Bronchial epithelial cell (primary cell): Measurements from ENCODE around the gene LRRC4B. TPM values are rescaled to one million over a fixed set of nuclear protein-coding genes. Genes with fewer than 3 reads are reported as not detected.

Experiments
- DNase-seq: peaks from one replicate; pipeline ENCODE4 v3.0.0-alpha.2; 2010; ENCODE audit warnings: low read depth
- FAIRE-seq: peaks from 2 replicates; lab custom pipeline; 2011; peaks lifted over from hg19 to GRCh38; lab: Jason Lieb, UNC
- H3K27me3 ChIP-seq: 2 replicates; pipeline ENCODE4 v1.5.1; 2011; ENCODE audit warnings: low read length; ENCODE audit not compliant: control insufficient read depth, insufficient read depth
- H3K36me3 ChIP-seq: 2 replicates; pipeline ENCODE4 v1.5.1; 2011; ENCODE audit warnings: low read length; ENCODE audit not compliant: control insufficient read depth, insufficient read depth
- H3K4me3 ChIP-seq: 2 replicates; pipeline ENCODE4 v1.5.1; 2011; ENCODE audit warnings: mild to moderate bottlenecking, low read depth, low read length, control low read depth
- total RNA-seq: library from RNA; depleted of rRNA; stranded (reverse); fragments of >200 nt; gene quantifications from 2 replicates; pipeline ENCODE4 v1.2.1, GENCODE V29; 2014
- TF ChIP-seq, protein P1 (sequence below): IDR thresholded peaks from 2 replicates; pipeline ENCODE4 v1.5.1; 2011; ENCODE audit warnings: mild to moderate bottlenecking, moderate library complexity, low read length, control low read depth, inconsistent platforms; ENCODE audit not compliant: insufficient read depth, severe bottlenecking

LRRC4B gene
- total RNA-seq, 1 donor from 2014 or later = not detected

DNA sequence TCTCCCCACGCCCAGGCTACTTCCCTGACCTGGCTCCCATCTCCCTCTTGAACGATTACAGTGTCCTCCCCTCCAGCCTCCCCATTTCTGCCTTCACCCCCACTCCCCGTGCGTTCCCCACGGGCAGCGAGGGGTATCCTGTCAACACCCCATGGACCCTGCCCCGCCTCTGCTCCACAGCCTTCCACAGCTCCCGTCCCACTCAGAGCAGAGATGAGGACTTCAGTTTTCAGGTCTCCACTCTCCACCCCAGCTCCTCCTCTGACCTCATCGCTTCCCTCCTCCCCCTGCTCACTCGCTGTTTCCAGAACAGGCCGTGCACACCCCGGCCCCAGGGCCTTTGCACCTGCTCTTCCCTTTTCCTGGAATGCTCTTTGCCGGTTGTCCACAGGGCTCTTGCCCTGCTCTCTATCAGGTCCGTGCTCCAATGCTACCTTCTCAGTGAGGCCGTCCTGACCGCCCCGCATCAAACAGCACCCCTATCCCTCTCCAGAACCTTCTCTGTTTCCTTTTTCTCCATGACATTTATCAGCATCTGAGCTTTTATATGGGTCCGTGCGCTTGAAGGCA is 15.0 kb downstream of the LRRC4B start:
- Histone ChIP-seq H3K27me3 (peaks cover 3% of the 10 kb centered on the region), H3K4me3 (no peak overlapping the region), H3K36me3 (no peaks in the 10 kb centered on the region)
- TF ChIP-seq, protein P1, sequence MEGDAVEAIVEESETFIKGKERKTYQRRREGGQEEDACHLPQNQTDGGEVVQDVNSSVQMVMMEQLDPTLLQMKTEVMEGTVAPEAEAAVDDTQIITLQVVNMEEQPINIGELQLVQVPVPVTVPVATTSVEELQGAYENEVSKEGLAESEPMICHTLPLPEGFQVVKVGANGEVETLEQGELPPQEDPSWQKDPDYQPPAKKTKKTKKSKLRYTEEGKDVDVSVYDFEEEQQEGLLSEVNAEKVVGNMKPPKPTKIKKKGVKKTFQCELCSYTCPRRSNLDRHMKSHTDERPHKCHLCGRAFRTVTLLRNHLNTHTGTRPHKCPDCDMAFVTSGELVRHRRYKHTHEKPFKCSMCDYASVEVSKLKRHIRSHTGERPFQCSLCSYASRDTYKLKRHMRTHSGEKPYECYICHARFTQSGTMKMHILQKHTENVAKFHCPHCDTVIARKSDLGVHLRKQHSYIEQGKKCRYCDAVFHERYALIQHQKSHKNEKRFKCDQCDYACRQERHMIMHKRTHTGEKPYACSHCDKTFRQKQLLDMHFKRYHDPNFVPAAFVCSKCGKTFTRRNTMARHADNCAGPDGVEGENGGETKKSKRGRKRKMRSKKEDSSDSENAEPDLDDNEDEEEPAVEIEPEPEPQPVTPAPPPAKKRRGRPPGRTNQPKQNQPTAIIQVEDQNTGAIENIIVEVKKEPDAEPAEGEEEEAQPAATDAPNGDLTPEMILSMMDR = no peak
- DNase-seq = no peak
- no peak for FAIRE-seq

DNA sequence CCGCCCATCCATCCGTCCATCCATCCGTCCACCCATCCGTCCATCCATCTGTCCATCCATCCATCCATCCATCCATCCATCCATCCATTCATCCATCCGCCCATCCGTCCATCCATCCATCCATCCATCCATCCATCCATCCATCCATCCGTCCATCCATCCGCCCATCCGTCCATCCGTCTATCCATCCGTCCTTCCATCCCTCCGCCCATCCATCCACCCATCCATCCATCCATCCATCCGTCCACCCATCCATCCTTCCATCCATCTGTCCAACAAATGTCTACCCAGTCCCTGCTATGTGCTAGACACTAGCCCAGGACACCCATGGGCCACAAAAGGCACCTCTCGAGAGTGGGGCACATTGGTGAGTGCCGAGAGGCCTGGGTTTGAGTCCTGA is 15.7 kb downstream of the LRRC4B start:
- Histone ChIP-seq H3K27me3 (peaks cover 3% of the 10 kb centered on the region), H3K4me3 (no peak overlapping the region), H3K36me3 (no peaks in the 10 kb centered on the region)
- FAIRE-seq (no peak), DNase-seq (no peak)
- TF ChIP-seq, protein P1 = no peak

DNA sequence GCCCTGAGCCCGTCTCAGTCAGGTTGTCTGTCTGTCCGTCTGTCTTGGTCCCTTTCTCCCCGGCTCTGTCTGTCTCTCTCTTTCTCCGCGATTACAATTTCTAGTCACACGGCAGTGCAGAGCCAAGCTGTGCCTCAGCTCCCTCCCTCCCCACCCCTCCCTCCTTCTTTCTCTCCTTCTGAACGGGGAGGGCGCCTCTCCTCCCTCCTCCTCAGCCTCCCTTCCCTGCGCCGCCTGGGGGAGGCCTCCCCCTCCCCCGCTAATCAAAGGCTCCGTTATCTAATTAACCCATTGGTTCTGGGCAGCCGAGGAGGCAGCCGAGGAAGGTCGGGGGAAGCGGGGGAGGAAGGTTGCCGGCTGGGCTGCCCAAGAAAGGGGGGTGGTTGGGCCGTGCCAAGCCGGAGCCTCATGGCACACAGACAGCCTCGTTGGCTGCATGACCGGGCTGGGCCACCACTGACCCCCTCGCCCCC is 16.5 kb downstream of the LRRC4B start:
- TF ChIP-seq, protein P1 = no peak
- Histone ChIP-seq H3K36me3 (no peaks in the 10 kb centered on the region), H3K4me3 (no peak overlapping the region), H3K27me3 (peaks cover 3% of the 10 kb centered on the region)
- DNase-seq (no peak), FAIRE-seq (no peak)

DNA sequence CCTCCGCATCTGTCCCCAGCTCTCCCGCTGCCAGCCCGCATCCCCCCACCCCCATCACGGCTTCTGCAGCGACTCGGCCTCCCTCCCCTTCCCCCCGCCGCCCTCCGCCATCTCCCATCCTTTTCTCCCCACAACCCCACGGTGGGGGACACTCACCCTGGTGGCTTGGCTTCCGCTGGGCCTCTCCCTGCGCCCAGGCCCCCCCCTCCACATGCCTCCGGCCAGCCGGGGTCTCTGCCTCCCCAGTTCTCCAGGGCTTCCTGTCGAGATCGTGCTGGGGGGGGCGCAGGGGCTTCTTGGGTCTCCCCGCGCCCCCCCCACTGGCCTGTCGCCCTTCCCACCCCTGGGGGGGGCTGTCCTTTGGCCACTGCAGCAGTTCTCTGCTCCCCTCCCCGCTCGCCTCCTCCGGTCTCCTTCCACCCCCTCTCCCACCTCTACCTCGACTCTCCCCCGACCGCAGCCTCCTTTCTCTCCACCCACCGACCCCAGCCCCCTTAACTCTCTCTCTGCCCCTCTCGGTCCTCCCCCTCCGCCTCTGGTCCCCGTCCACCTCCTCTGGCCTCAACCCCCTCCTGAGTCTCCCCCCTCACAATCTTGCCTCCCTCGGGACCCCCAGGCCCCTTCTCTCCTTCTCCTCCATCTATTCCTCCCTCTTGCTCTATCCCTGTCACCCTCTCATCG is 17.1 kb downstream of the LRRC4B start:
- Histone ChIP-seq H3K36me3 (no peaks in the 10 kb centered on the region), H3K27me3 (peaks cover 3% of the 10 kb centered on the region), H3K4me3 (no peak overlapping the region)
- TF ChIP-seq, protein P1 = no peak
- no peak for FAIRE-seq
- no peak for DNase-seq

DNA sequence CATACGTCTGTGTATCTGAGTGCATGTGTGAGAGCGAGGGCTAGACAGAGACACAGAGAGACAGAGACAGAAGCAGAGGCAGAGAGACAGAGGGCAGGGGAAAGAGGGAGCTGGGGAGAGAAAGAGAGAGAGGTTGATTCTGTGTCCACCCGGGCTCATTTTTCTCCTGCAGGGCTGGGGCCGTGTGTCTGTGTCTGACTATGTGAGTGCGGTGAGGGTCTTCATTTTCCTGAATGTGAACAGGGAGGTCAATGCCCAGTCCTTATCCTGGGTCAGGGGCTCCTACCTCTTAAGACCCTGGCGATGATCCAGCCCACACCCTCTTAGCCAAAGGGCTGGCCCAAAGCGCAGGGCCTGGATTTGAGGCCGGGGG is 17.7 kb downstream of the LRRC4B start:
- H3K36me3 ChIP-seq = no peaks in the 10 kb centered on the region
- H3K27me3 ChIP-seq = peaks cover 3% of the 10 kb centered on the region
- no peak for FAIRE-seq
- no peak for DNase-seq
- TF ChIP-seq, protein P1 = no peak
- no peak overlapping the region for H3K4me3 ChIP-seq
